ENCODE results near the gene STAT3.

The STAT3 gene

DNA sequence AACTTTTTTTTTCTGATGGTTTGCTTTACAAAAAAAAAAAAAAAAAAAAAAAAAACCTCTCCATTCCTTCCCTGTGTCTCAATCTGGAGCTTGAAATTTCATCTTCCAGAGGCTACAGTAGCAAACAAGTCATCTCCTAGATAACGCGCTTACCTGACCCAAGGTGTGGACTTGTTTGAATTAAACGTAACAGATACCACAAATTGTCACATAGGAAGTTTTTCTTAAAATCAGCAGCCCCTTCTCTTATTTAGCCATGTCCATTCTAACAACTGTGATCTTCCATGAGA, 114.0 kb downstream of the STAT3 start:
- no peak overlapping the region for H3K27ac ChIP-seq
- no peak for TF ChIP-seq ZFX (IDR thresholded peaks at IDR 0.05; ENCODE audit: borderline replicate concordance)
- TF ChIP-seq, protein P1, sequence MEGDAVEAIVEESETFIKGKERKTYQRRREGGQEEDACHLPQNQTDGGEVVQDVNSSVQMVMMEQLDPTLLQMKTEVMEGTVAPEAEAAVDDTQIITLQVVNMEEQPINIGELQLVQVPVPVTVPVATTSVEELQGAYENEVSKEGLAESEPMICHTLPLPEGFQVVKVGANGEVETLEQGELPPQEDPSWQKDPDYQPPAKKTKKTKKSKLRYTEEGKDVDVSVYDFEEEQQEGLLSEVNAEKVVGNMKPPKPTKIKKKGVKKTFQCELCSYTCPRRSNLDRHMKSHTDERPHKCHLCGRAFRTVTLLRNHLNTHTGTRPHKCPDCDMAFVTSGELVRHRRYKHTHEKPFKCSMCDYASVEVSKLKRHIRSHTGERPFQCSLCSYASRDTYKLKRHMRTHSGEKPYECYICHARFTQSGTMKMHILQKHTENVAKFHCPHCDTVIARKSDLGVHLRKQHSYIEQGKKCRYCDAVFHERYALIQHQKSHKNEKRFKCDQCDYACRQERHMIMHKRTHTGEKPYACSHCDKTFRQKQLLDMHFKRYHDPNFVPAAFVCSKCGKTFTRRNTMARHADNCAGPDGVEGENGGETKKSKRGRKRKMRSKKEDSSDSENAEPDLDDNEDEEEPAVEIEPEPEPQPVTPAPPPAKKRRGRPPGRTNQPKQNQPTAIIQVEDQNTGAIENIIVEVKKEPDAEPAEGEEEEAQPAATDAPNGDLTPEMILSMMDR (IDR thresholded peaks at IDR 0.05) = no peak

- TF ChIP-seq, protein P1 (IDR thresholded peaks at IDR 0.05) = no peak
- TF ChIP-seq ZFX (IDR thresholded peaks at IDR 0.05; ENCODE audit: borderline replicate concordance) = no peak
- H3K27ac ChIP-seq = no peak overlapping the region
These were observed 114.6 kb downstream of the STAT3 start for GRCh38 chr17:42273474-42274252.

DNA sequence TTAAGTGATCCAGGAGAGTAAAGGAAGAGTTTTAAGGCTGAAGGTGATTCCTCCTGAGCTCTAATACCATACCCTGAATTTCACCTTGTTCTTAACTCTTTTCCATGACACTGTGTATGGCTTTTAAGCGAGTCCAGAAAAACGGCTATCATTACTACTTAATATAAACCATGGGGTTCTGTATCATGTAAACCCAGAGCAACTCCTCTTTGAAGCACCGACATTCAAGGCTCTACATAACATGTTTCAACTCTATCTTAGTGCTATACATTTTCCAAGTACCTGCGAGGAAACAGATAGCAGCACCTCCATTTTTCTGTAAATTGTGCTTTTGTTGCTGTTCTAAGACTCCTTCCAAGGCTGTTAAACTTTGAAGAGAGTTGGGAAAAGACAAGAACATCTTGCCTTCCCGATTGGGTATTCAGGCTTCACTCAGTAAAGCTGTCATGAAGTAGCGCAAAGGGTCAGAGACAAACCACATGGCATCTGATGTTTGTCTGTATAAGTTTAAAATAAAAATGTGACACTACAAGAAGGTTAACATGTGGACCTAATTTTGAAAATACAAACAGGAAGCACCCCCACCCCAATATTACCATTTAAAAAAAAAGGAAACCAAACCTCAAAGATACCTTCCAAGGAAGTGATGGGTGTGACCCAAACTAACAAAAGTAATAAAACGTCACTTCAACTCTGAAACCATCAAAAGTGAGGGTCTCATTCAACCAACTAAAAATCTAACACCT, 115.9 kb downstream of the STAT3 start:
- TF ChIP-seq, protein P1 (IDR thresholded peaks at IDR 0.05) = no peak
- TF ChIP-seq ZFX (IDR thresholded peaks at IDR 0.05; ENCODE audit: borderline replicate concordance) = no peak

DNA sequence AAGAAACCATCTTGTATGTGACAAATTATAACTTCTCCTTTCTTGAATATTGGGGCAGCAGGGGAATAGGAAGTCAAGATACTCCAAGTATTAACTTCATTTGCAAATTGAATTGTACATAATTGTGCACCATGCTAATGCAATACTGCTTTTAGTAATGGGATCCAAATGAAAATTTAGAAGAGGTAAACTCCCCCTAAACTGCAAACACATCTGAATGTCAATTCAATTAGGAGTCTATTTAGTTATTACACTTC, 116.5 kb downstream of the STAT3 start:
- TF ChIP-seq, protein P1 (IDR thresholded peaks at IDR 0.05) = no peak
- TF ChIP-seq ZFX (IDR thresholded peaks at IDR 0.05; ENCODE audit: borderline replicate concordance) = no peak

More for the DNA sequence above, 115.9 kb downstream of the STAT3 start:
- no peak overlapping the region for H3K27ac ChIP-seq

DNA sequence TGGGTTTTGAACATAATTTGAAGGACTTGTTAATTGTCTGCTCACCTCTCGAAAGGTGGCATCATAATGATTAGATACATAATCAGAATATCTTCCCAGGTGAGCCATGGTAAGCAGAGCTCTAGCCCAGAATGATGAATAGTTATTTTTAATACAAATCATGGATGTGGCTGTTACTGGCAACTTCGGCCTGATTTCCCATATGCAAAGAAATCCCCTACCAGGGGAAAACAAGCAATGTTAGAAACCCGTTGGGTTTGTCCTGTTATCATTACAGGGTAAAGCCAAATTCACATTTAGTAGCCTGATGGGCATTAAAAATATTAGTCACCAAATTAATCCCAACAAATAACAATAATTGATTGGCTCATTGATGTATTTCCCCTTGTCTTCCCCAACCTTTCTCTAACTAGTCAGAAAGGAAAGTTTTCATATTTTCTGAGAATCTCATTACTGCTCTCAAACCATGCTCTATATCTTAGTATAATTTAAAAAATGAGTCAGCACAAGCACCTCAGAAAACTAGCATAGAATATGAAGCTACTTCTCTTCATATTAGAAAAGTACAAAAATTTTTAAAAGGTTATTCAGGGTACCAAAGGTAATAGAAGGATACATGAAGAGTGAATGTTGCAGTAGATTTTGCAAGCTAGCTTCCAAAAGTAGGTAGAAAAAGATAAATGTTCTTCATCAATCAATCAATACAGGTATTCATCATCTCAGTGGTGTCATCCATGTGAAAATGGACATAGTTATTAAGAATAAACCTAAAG, 117.0 kb downstream of the STAT3 start:
- no peak for TF ChIP-seq ZFX (IDR thresholded peaks at IDR 0.05; ENCODE audit: borderline replicate concordance)
- no peak overlapping the region for H3K27ac ChIP-seq

More for the DNA sequence above, 116.5 kb downstream of the STAT3 start:
- no peak overlapping the region for H3K27ac ChIP-seq

- TF ChIP-seq, protein P1 (IDR thresholded peaks at IDR 0.05) = no peak
- TF ChIP-seq ZFX (IDR thresholded peaks at IDR 0.05; ENCODE audit: borderline replicate concordance) = no peak
- H3K27ac ChIP-seq = no peak overlapping the region
These were observed 117.6 kb downstream of the STAT3 start for GRCh38 chr17:42270596-42270995.

GRCh38 chr17:42270170-42270535, 118.1 kb downstream of the STAT3 start:
- TF ChIP-seq, protein P1 (IDR thresholded peaks at IDR 0.05) = no peak
- no peak for TF ChIP-seq ZFX (IDR thresholded peaks at IDR 0.05; ENCODE audit: borderline replicate concordance)
- H3K27ac ChIP-seq = no peak overlapping the region

Data from 22Rv1 (cell line).